DOHH2 (cell line): Measurements from ENCODE around the gene HACL1.

ENCODE experiments used
- EZH2phosphoT487 ChIP-seq: fragments of 200-600 bp; sonication (generic); IDR thresholded peaks from 2 replicates; pipeline ENCODE4 v1.6.1; 2017; ENCODE audit warnings: borderline replicate concordance, mild to moderate bottlenecking, antibody characterized with exemption, low read length, moderate library complexity, mixed read lengths
- TF ChIP-seq, protein P1 (sequence below): fragments of 200-600 bp; sonication (generic); IDR thresholded peaks from one replicate; pipeline ENCODE4 v1.5.1; 2014; ENCODE audit warnings: antibody characterized with exemption, mild to moderate bottlenecking, low read depth, low read length; ENCODE audit not compliant: poor library complexity, severe bottlenecking

DNA sequence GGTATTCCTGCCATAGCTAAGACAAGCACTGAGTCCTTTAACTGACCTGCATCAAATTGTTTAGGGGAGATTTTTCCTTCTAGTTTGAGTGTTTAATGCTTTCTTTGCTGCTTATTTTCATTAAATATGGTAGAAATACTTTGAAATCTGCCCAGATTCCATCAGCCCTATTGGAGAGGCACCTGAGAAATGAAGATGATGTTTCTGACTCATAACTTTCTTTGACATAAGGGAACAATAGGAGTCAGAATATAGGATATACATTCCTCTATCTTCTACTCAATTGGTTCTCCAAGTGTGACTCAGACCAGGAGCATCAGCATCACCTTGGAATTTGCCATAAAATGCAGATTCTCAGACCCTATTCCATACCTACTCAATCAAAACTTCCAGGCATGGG lies 27.6 kb upstream of the HACL1 start:
- TF ChIP-seq, protein P1, sequence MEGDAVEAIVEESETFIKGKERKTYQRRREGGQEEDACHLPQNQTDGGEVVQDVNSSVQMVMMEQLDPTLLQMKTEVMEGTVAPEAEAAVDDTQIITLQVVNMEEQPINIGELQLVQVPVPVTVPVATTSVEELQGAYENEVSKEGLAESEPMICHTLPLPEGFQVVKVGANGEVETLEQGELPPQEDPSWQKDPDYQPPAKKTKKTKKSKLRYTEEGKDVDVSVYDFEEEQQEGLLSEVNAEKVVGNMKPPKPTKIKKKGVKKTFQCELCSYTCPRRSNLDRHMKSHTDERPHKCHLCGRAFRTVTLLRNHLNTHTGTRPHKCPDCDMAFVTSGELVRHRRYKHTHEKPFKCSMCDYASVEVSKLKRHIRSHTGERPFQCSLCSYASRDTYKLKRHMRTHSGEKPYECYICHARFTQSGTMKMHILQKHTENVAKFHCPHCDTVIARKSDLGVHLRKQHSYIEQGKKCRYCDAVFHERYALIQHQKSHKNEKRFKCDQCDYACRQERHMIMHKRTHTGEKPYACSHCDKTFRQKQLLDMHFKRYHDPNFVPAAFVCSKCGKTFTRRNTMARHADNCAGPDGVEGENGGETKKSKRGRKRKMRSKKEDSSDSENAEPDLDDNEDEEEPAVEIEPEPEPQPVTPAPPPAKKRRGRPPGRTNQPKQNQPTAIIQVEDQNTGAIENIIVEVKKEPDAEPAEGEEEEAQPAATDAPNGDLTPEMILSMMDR, result no peak
- no peak for TF ChIP-seq EZH2phosphoT487
